NCI-H128 (cell line): Measurements from ENCODE around the gene ASTE1.
"Not testable (repeated sequence)": the region's sequence is repeated elsewhere in the genome, so short reads cannot be mapped to it uniquely, and the experiment has no call there.

Experiments used
- DNase-seq: peaks from one replicate; lab custom pipeline; 2025; ENCODE audit not compliant: unreplicated experiment; lab: John Stamatoyannopoulos, UW

The ASTE1 gene

DNA sequence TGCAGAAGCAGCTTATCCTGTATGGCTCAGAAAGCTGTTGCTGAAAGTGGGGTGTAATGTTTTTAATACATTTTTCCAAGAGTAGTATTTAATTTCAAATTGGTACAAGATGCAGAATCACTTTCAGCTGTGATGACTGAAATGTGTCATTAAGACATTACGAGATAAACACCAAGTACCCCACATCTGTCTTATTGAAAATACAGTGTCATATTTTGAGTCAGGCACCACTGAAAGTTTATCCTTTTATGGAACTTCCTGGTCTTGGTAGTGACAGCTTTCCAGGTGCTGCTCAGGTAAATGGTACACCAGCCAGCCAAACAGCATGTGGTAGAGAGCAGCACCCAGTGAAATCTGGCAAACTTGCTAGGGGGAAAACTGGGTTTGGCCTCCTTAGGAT, 16.9 kb downstream of the ASTE1 start:
- no peak for DNase-seq

DNA sequence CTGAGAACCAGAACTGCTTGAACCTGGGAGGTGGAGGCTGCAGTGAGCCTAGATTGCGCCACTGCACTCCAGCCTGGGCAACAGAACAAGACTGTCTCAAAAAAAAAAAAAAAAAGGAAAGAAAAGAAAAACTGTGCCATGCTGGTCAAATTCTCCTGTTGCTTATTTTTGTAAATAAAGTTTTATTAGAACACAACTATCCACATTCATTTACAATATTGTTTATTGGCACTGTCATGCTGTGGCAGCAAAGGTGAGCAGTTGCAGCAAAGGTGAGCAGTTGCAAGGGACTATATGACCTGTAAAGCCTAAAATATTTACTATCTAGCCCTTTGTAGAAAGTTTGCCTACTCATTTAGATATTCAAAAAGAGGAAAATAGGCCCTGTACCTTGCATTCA, 18.3 kb downstream of the ASTE1 start:
- no peak for DNase-seq

DNA sequence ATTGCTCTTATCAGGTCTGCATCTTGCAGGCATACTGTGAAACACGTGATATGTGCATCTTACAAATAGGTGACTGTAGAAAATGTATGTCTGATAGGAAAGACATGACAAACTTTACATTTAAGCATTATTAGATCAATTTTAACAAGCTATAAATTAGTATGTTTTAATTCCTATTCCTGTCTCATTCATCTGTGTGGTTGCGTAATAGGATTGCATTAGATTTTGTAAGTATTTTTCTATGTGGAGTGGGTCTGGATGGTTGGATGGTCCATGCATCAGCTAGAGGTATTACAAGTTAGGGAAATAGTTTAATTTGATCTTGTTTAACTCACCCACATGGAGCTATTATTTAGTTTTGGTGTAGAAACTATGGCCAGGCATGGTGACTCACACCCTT, 18.8 kb downstream of the ASTE1 start:
- DNase-seq: no peak

DNA sequence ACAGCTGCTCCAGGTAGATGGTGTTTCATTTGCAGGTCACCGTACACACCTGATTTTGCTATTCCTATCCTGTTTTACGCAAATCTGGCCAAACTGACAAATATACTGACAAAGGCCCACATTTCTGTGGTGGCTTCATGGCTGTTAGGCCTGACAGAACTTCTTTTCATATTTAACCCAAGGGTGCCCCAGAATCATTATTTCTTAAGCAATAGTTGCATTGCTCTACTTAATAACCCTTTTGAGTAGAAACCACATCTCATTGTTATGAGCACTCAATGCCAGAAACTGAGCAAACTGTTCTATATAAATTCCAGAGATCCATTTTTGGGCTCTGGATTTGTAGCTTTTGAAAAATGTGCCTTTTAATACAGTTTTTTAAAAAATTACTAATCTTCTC, 19.4 kb downstream of the ASTE1 start:
- DNase-seq: no peak

DNA sequence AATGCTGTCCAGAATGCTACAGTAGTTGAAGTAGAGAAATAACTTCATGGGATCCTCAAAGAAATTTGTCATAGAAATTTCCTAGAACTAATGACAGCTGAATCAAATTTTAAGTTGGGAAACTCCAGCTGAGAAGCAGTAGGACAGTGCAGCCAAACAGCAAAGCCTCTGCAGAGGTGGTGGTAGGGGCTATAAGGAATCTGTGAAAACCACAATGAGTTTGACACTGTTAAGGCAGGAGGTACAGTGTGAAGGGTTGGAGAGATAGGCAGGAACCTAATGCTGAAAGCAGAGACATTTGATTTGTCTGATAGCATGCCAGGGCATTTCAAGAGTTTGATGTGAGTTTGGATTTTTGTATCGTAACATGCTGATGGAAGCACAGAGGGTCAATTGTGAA, 22.0 kb downstream of the ASTE1 start:
- DNase-seq: no peak

DNA sequence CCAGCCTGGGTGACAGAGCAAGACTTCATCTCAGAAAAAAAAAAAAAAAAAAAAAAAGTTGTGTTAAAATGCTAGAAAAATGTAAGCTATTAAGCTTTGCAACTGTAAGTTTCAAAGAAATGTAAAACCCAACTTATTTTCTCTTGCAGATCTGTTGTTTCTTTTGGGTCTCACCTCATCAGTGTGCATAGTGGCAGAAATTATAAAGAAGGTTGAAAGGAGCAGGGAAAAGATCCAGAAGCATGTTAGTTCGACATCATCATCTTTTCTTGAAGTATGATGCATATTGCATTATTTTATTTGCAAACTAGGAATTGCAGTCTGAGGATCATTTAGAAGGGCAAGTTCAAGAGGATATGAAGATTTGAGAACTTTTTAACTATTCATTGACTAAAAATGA, 25.6 kb downstream of the ASTE1 start:
- no peak for DNase-seq

DNA sequence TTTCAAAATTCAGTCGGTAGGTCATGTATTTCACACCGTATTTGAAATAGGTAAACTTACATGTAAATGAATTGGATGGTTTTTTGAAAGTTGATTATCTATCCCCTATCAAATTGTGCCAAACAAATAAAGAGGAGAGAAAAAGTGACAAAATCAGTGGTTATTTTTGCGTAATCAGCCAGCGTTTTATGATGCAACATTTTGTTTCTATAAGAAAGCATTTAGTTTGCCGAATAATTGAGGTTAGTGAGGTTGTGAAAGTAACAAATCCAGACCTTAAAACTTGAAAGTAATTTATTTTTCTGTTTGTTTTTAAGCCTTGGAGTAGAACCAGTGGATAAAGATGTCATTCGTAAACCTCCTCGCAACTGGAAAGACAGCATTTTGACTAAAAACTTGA, 29.3 kb downstream of the ASTE1 start:
- DNase-seq: no peak

DNA sequence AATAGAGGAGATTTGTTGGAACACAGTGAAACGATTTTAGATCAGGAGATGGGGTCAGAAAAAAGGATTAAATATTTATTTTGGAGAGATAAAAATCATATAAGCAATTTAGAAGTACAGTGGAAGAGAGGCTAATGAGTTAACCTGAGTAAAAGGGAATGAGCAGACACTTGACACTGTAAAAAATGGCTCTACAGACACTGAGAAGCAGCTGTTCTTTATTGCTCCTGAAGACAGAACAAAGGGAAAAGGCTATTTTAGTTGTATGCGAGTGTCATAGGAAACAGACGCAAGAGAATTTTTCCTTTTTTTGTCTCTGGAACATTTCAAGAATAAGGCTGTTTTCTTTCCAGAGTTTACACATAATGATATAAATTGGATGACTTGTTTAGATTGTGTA, 34.3 kb downstream of the ASTE1 start:
- DNase-seq: no peak

DNA sequence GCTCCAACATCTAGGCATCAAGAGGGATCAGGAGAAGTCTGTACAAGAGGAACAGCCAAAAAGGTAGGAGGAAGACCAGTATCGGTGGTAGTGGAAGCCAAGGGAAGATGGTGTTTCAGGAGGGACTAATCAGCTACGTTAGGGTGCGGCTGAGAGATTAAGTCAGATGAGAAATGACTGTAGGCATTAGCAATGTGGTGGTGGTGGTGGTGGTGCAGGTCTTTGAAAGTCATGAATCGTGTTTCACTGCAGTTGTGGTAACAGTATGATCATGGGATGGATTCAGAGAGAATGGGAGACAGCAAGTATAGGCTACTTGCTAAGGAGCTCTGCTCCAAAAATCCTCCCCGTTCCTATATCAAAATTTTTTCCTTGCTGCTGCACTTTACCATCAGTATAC, 35.5 kb downstream of the ASTE1 start:
- no peak for DNase-seq

DNA sequence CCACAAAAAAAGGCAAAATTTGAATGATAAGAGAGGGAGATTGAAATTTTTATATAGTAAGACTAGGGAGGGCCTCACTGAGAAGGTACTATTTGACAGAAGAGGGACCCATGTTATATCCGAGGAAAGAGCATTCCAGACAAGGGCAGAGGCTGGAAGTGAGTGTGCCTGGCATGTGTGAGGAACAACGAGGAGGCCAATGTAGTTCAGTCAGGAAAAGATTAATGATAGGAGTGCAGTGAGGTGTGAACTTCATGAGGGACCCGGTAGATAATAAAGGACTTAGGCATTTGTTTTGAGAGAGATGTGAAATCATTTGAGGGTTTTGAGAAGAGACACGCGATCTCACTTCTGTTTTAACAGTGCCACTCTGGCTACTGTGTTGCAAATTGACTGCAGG, 36.3 kb downstream of the ASTE1 start:
- DNase-seq: no peak

DNA sequence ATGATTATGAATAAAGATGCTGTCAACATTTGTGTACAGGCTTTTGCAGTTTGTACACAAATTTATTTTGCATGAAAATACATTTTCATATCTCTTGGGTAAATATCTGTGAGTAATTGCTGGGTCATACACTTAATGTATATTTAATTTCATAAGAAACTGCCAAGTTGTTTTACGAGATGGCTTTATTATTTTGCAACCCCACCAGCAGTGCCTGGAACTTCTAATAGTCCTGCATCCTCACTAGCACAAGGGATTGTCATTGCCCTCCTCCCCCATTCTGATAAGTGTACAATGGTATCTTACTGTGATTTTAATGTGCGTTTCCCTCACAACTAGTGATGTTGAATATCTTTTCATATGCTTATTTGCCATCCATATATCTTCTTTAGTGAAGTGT, 45.2 kb downstream of the ASTE1 start:
- DNase-seq: no peak

DNA sequence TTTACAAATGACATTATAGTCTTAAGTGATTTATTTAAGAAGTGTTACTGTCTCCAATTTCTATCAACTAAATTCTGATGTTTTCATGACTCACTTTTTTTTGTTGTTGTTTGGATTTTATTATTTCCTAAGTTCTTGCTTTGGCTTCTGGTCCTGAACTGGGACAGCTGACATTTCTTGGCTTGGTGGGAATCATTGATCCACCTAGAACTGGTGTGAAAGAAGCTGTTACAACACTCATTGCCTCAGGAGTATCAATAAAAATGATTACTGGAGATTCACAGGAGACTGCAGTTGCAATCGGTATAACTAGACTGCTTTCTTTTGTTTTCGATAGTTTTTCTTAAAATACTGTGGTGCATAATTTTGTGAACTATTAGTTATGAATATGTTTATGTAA, 47.5 kb downstream of the ASTE1 start:
- DNase-seq: no peak

DNA sequence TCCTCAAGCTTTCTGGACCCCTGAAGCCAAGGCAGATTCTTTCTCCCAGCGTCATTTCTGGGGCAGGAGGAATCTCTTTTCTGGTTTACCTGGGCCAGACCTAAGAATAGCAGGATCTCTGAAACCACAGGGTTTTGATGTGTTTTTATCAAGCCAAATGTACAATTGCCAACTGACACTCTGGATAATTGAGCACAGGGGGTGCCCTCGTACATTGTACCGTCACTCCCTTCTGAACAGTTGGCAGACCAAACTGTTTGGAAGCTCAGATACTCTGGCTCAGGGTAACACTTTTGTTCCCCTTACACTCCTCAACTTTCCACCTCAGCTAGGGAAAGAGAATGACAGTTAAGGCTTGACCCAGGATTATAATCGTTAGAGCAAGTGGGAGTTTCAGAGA, 49.9 kb downstream of the ASTE1 start:
- no peak for DNase-seq

DNA sequence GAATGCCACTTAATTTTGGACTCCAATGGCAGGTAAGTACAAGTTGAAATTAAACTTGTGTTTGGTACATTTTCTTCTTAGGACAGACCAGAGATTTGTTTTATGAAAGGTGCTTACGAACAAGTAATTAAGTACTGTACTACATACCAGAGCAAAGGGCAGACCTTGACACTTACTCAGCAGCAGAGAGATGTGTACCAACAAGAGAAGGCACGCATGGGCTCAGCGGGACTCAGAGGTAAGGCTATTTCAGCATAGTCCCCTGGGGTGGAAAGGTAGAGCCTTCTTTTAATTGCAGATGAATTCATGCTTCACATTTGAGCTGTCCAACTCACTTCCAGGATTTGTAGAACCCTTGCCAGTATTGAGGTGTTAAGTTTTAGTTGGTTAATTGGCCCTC, 51.4 kb downstream of the ASTE1 start:
- DNase-seq: no peak

DNA sequence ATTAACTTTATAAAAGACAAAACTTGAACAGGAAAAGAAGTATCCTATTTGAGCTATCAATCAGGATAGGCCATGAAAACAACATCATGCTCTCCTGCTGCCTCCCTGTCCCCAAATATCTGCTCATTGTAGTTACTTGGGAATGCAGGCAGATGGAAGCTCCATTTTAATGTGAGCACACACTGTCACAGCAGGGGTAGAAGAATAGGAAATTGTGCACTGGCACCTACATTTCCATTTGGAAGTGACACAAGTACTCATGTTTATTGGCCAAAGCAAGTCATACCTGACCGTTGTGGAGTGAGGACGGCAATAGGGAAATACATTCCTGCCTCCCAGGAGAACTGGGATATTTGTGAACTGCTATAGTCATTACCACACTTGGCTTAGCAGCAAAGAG, 52.4 kb downstream of the ASTE1 start:
- no peak for DNase-seq

DNA sequence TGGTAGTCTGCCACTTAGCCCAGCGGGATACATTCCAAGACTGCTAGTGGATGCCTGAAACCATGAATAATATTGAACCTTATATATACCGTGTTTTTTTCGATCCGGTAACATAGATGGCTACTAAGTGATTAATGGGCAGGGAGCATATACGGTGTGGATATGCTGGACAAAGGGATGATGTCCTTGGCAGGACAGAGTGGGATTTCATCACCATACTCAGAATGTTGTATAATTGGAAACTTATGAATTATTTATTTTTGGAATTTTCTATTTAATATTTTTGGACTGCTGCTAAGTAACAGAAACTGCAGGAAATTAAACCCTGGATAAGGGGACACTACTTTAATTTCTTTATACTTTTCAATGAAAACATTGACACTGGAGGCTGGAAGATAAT, 53.2 kb downstream of the ASTE1 start:
- DNase-seq: no peak

DNA sequence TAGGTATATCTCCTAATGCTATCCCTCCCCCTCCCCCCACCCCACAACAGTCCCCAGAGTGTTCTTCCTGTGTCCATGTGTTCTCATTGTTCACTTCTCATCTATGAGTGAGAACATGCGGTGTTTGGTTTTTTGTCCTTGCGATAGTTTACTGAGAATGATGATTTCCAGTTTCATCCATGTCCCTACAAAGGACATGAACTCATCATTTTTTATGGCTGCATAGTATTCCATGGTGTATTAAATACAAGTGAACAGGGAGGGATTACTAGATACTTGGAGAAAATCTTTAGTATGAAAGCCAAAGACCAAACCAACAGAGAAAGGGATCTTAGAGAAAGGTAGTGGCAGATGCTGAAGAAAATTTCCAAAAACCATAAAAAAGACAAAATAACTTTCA, 54.0 kb downstream of the ASTE1 start:
- DNase-seq: not testable (repeated sequence)

DNA sequence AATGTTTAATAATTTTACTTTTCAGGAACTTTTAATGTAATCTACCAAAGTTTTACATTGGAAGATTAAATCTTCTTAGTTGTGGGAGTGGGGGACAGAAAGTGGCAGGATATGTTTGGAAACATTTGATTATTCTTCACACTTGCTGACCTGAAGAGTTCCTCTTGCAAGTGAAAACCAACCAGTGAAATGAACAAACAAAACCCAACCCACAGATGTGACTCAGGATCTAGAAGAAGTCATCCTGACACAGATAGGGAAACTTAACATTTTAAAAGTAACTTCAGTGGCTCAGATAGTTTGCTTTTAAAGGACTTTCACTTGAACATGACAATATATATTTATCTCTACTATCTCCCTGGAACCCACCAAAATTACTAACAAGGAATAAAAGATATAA, 55.4 kb downstream of the ASTE1 start:
- DNase-seq: no peak

DNA sequence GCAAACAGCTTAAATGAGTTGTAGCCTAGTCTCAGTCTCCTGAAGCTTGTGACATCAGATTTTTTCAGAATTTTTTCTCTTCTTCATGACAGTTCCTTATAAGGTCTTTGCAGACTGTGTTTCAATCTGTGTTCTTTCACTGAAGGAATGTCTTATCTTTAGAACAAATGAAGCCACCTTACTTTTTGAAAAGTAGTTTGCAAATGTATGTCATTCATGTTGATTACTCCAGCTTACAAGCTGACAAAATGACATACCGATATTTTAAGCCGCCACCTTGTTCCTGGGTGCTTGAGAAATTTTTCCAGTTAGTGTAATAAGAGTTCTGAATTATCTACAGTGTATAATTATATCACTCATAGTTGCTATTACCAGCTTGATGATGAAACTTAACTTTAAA, 57.0 kb downstream of the ASTE1 start:
- DNase-seq: no peak

DNA sequence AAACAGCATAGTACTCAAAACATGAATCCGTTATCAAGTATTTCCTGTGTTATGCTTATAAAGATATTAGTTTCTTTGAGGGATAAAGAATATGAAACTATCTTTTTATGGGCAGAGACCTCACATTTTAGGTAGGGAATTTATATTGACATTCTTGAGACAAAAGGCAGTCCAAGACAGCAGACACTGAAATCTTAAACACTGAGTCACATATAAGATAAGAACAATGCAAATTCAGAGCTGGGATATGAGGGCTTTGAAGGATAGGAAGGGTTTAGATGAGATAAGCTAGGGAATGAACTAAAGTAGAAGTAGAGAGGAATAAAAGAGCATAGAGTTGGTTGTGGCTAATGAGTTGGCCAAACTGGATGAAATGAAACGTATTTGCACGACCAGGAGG, 58.4 kb downstream of the ASTE1 start:
- DNase-seq: no peak

DNA sequence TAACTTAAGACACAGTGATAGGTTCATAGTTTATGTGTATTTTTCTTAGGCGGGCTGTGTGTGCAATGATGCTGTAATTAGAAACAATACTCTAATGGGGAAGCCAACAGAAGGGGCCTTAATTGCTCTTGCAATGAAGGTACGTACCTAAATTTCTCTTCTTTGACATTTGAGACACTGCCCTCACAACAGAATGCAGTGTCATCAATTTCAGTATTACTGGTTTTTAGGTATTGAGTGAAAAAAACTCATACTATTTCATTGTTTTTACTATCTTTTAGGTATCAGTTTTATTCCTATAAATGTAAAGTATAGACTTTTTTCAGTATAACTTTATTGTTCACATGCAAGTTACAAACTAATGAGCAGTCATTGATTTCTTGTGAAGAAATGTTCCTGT, 59.3 kb downstream of the ASTE1 start:
- DNase-seq: no peak

DNA sequence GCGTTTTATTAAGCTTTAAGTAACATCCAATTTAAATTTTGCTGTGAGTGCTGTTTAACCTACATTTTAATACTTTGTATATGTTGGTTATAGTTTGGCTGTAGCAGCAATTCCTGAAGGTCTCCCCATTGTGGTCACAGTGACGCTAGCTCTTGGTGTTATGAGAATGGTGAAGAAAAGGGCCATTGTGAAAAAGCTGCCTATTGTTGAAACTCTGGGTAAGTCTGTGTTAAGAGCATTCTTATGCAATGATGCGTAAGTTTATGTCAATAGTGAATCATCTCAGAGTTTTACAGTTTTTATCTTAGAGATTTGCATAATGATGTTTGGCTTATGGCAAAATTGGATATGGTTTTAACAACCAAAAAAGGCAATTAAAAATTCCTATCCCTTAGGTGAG, 62.7 kb downstream of the ASTE1 start:
- DNase-seq: no peak
